BLaER1 treated with 17β-estradiol and CSF1 and Interleukin-3, amounts not matched to agents 10 nM and 100 nM (cell line): ENCODE results near the gene UFD1.

ENCODE experiments used
- H3K27ac ChIP-seq, 11 experiments: shearing (Covaris generic); formaldehyde crosslinking; 2 replicates each; pipeline ENCODE4 v1.8.1; 2022
- H3K27me3 ChIP-seq, 11 experiments: shearing (Covaris generic); formaldehyde crosslinking; 2 replicates each; pipeline ENCODE4 v1.8.1; 2022
- H3K36me3 ChIP-seq, 11 experiments: shearing (Covaris generic); formaldehyde crosslinking; 2 replicates each; pipeline ENCODE4 v1.8.1; 2022
- H3K4me1 ChIP-seq, 10 experiments: shearing (Covaris generic); formaldehyde crosslinking; 2 replicates each; pipeline ENCODE4 v1.8.1; 2022
- H3K4me2 ChIP-seq, 11 experiments: shearing (Covaris generic); formaldehyde crosslinking; 2 replicates each; pipeline ENCODE4 v1.8.1; 2022
- H3K4me3 ChIP-seq, 10 experiments: shearing (Covaris generic); formaldehyde crosslinking; 2 replicates each; pipeline ENCODE4 v1.8.1; 2022
- H3K9ac ChIP-seq, 11 experiments: shearing (Covaris generic); formaldehyde crosslinking; 2 replicates each; pipeline ENCODE4 v1.8.1; 2022
- H3K9me3 ChIP-seq, 11 experiments: shearing (Covaris generic); formaldehyde crosslinking; replicated peaks in 1 of 11; 2 replicates each; pipeline ENCODE4 v1.8.1; 2022
- H4K20me1 ChIP-seq, 11 experiments: shearing (Covaris generic); formaldehyde crosslinking; 2 replicates each; pipeline ENCODE4 v1.8.1; 2022
- Cebpa-rat ChIP-seq, 11 experiments: shearing (Covaris generic); IDR thresholded peaks; 2 replicates each; pipeline ENCODE4 v1.8.1; 2022

The UFD1 gene

DNA sequence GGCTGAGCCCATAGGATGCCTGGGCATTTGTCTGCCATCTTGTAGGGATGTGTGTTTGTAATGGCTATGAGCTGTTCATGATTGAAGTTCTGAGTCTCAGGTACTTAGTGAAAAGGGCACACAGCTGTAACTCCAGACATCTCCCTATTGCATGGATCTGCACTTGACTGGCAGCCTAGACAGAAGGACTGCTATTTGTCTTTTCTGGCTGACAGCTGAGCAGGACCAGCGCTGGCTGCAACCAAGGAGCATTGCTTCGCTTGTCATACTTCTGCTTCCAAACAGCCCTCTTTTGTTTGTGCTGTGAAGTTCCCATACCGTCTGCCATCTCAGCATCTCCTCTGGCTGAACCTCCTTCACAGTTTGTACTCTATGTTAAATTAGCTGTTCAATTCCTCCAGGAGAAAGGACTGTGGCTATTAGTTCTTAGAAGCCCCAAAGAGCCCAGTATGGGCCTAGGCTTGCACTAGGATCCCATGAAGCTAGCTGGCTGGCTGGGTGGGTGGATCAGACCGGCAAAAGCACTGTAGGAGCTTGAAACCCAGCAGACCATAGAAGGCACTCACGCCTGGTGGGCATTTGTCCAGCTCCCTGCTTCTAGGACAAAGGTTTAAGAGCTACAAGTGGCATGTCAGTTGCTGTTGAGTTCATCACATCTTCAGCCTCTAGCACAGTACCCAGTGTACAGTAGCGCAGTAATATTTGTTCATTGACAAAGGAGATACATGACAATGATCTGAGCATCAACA is 67.9 kb downstream of the UFD1 start:
- H3K9ac ChIP-seq = no peak overlapping the region; a peak in 1 of 22 replicates
- peaks cover 53 to 96% (median 75%) of the 10 kb centered on the region in 11 experiments for H4K20me1 ChIP-seq
- peaks cover 0 to under 1% (median 0%) of the 10 kb centered on the region in 11 experiments; a peak in 2 of 22 replicates for H3K9me3 ChIP-seq
- peaks cover 0 to 9% (median 0%) of the 10 kb centered on the region in 10 experiments; a peak in 5 of 20 replicates for H3K4me1 ChIP-seq
- peaks cover 53 to 84% (median 75%) of the 10 kb centered on the region in 11 experiments for H3K36me3 ChIP-seq
- H3K27me3 ChIP-seq = no peaks in the 10 kb centered on the region
- no peak overlapping the region for H3K27ac ChIP-seq
- no peak overlapping the region for H3K4me3 ChIP-seq
- no peak for TF ChIP-seq Cebpa-rat (IDR thresholded peaks at IDR 0.05)
- no peak overlapping the region for H3K4me2 ChIP-seq

GRCh38 chr22:19407649-19408606 is 71.1 kb downstream of the UFD1 start:
- Histone ChIP-seq H3K27me3 (no peaks in the 10 kb centered on the region), H3K4me1 (peaks cover 0 to 4% (median 0%) of the 10 kb centered on the region in 10 experiments; a peak in 5 of 20 replicates), H3K4me3 (no peak overlapping the region), H3K9ac (0 out of 22 replicates have a peak overlapping the region, but pooled peaks of 1 of the 11 experiments have one; percentile 11), H3K36me3 (peaks cover 78 to 98% (median 90%) of the 10 kb centered on the region in 11 experiments), H4K20me1 (peaks cover 28 to 80% (median 44%) of the 10 kb centered on the region in 11 experiments), H3K9me3 (no peaks in the 10 kb centered on the region), H3K27ac (no peak overlapping the region), H3K4me2 (no peak overlapping the region)
- TF ChIP-seq Cebpa-rat (IDR thresholded peaks at IDR 0.05) = no peak

GRCh38 chr22:19406846-19407245 is 72.1 kb downstream of the UFD1 start:
- H4K20me1 ChIP-seq = peaks cover 17 to 71% (median 34%) of the 10 kb centered on the region in 11 experiments
- peaks cover 85 to 98% (median 92%) of the 10 kb centered on the region in 11 experiments for H3K36me3 ChIP-seq
- H3K9ac ChIP-seq = no peak overlapping the region
- no peaks in the 10 kb centered on the region for H3K27me3 ChIP-seq
- H3K4me3 ChIP-seq = no peak overlapping the region
- H3K4me1 ChIP-seq = no peaks in the 10 kb centered on the region
- TF ChIP-seq Cebpa-rat (IDR thresholded peaks at IDR 0.05) = no peak
- no peak overlapping the region for H3K4me2 ChIP-seq
- H3K27ac ChIP-seq = no peak overlapping the region
- H3K9me3 ChIP-seq = no peaks in the 10 kb centered on the region

GRCh38 chr22:19406281-19406811 is 72.6 kb downstream of the UFD1 start:
- Histone ChIP-seq H4K20me1 (peaks cover 12 to 70% (median 29%) of the 10 kb centered on the region in 11 experiments), H3K9ac (no peak overlapping the region), H3K4me1 (no peaks in the 10 kb centered on the region), H3K27me3 (no peaks in the 10 kb centered on the region), H3K9me3 (no peaks in the 10 kb centered on the region), H3K4me2 (no peak overlapping the region), H3K4me3 (no peak overlapping the region), H3K27ac (no peak overlapping the region), H3K36me3 (peaks cover 87 to 98% (median 92%) of the 10 kb centered on the region in 11 experiments)
- TF ChIP-seq Cebpa-rat (IDR thresholded peaks at IDR 0.05) = no peak

GRCh38 chr22:19405652-19406051 is 73.3 kb downstream of the UFD1 start:
- no peak for TF ChIP-seq Cebpa-rat (IDR thresholded peaks at IDR 0.05)
- Histone ChIP-seq H3K36me3 (peaks cover 87 to 98% (median 92%) of the 10 kb centered on the region in 11 experiments), H3K9ac (no peak overlapping the region), H3K4me1 (no peaks in the 10 kb centered on the region), H3K4me3 (no peak overlapping the region), H3K4me2 (no peak overlapping the region), H3K27me3 (no peaks in the 10 kb centered on the region), H3K27ac (no peak overlapping the region), H4K20me1 (peaks cover 5 to 63% (median 22%) of the 10 kb centered on the region in 11 experiments; a peak in 18 of 22 replicates), H3K9me3 (no peaks in the 10 kb centered on the region)

DNA sequence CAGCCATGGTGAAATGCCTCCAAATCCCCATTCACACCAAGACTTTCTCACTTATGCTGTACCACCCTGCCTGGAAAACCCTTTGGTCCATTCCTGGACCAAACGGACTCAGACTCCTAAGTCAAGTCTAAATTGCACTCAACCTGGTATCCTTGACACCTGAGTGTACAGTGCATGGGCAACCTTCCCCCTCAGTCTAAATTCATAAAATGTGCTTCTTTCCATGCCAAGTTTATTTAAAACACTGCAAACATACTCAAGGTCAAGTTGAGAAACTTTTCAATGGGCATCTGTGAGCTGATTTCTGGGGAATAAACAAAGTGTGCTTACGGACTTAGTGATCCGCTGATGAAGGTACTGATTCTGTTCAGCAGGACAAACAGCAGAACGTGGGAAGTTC is 73.9 kb downstream of the UFD1 start:
- no peak overlapping the region for H3K27ac ChIP-seq
- TF ChIP-seq Cebpa-rat (IDR thresholded peaks at IDR 0.05) = no peak
- H4K20me1 ChIP-seq = peaks cover 3 to 58% (median 16%) of the 10 kb centered on the region in 11 experiments; a peak in 17 of 22 replicates
- no peak overlapping the region for H3K4me3 ChIP-seq
- no peak overlapping the region for H3K9ac ChIP-seq
- H3K9me3 ChIP-seq = no peaks in the 10 kb centered on the region
- H3K4me2 ChIP-seq = no peak overlapping the region
- peaks cover 86 to 98% (median 92%) of the 10 kb centered on the region in 11 experiments for H3K36me3 ChIP-seq
- no peaks in the 10 kb centered on the region for H3K27me3 ChIP-seq
- no peaks in the 10 kb centered on the region for H3K4me1 ChIP-seq

DNA sequence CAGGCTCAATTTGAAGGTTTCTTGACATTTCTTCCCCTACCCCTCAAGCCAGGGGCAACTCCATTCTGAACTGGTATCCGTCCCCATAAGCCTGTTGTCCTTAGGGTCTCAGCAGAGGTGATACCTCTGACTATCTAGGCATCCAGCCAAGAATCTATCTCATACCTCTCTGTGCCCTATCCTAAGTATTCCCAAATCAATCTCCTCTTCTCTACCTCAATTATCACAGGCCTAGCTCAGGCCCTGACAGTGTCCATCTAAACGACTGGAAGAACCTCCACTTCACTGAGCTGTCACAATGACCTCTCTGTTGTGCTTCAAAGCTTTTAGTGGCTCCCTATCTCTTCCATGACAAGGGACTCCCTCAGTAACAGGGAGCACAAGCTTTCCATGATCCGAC is 74.3 kb downstream of the UFD1 start:
- Histone ChIP-seq H3K4me2 (no peak overlapping the region), H3K9ac (no peak overlapping the region), H3K4me3 (no peak overlapping the region), H3K27ac (no peak overlapping the region), H4K20me1 (peaks cover 0 to 54% (median 12%) of the 10 kb centered on the region in 11 experiments; a peak in 15 of 22 replicates), H3K4me1 (no peaks in the 10 kb centered on the region), H3K27me3 (no peaks in the 10 kb centered on the region), H3K36me3 (peaks cover 86 to 98% (median 92%) of the 10 kb centered on the region in 11 experiments), H3K9me3 (no peaks in the 10 kb centered on the region)
- no peak for TF ChIP-seq Cebpa-rat (IDR thresholded peaks at IDR 0.05)

DNA sequence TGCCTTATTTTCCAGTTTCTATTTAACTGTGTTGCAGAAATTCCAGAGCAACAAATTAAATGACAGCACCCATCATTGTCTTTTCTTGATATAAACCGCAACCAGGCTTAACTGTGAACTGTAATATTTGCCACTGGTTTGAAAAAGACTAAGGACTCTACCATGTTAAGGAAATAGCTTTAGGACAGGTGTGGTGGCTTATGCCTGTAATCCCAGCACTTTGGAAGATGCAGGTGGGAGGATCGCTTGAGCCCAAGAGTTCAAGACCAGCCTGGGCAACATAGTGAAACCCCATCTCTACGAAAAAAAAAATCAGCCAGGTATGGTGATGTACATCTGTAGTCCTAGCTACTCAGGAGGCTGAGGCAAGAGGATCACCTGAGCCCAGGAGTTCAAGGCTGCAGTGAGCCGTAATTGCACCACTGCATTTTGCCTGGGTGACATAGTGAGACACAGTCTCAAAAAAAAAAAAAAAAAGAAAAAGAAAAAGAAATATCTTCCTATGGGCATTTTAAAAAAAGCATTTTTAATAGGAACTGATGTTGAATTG is 76.3 kb downstream of the UFD1 start:
- H3K4me3 ChIP-seq = no peak overlapping the region
- H3K9me3 ChIP-seq = no peaks in the 10 kb centered on the region
- no peak overlapping the region for H3K27ac ChIP-seq
- TF ChIP-seq Cebpa-rat (IDR thresholded peaks at IDR 0.05) = no peak
- H3K9ac ChIP-seq = no peak overlapping the region
- peaks cover 0 to 48% (median 12%) of the 10 kb centered on the region in 11 experiments; a peak in 12 of 22 replicates for H4K20me1 ChIP-seq
- H3K36me3 ChIP-seq = peaks cover 83 to 98% (median 92%) of the 10 kb centered on the region in 11 experiments
- no peak overlapping the region for H3K4me2 ChIP-seq
- no peaks in the 10 kb centered on the region for H3K27me3 ChIP-seq
- H3K4me1 ChIP-seq = no peaks in the 10 kb centered on the region
